IPS DF 4.7 (cell line): ENCODE results near the gene OPRM1.
"Not testable (repeated sequence)": the region's sequence is repeated elsewhere in the genome, so short reads cannot be mapped to it uniquely, and the experiment has no call there.

ENCODE experiments used
- DNase-seq: peaks from one replicate; pipeline ENCODE4 v3.0.0-alpha.2; 2013; ENCODE audit warnings: low spot score; ENCODE audit errors: extremely low read depth

Gene OPRM1

DNA sequence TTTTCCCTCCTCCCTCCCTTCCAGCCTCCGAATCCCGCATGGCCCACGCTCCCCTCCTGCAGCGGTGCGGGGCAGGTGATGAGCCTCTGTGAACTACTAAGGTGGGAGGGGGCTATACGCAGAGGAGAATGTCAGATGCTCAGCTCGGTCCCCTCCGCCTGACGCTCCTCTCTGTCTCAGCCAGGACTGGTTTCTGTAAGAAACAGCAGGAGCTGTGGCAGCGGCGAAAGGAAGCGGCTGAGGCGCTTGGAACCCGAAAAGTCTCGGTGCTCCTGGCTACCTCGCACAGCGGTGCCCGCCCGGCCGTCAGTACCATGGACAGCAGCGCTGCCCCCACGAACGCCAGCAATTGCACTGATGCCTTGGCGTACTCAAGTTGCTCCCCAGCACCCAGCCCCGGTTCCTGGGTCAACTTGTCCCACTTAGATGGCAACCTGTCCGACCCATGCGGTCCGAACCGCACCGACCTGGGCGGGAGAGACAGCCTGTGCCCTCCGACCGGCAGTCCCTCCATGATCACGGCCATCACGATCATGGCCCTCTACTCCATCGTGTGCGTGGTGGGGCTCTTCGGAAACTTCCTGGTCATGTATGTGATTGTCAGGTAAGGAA lies at the start of gene OPRM1:
Gene OPRM1 (plus strand): TSS at position 10 of the 612 bp plus-strand sequence. CDS start 305 bp downstream, at position 315.
- DNase-seq: peak; percentile 68

- DNase-seq: no peak
These were observed 49.1 kb upstream of the OPRM1 start for GRCh38 chr6:153989989-153990388.

DNA sequence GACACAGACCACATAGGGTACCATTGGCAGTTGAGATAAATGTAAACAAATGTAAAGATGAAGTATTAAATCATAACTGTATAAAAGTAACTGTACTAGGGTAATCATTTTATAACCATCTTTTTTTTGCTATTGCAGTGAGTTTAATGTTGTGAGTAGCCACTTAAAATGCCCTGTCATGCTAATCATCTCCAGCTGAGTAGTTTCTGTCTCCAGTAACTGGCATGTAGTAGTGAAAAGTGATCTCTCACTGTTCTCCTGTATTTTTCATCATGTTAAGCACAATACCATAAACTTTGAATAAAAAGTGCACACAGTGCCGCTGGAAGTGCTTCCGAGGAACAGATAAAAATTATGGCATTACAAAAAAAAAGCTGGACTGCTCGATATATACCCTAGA lies 45.0 kb upstream of the OPRM1 start:
- DNase-seq: no peak

GRCh38 chr6:153994811-153995210 lies 44.2 kb upstream of the OPRM1 start:
- DNase-seq: no peak

GRCh38 chr6:153997221-153997620 lies 41.8 kb upstream of the OPRM1 start:
- DNase-seq: no peak

GRCh38 chr6:154001494-154002285 lies 37.4 kb upstream of the OPRM1 start:
- no peak for DNase-seq

GRCh38 chr6:154002894-154003293 lies 36.1 kb upstream of the OPRM1 start:
- DNase-seq: no peak

- DNase-seq: no peak
These were observed 28.7 kb upstream of the OPRM1 start for GRCh38 chr6:154010371-154010770.

- DNase-seq: no peak
These were observed 26.2 kb upstream of the OPRM1 start for GRCh38 chr6:154012852-154013251.

DNA sequence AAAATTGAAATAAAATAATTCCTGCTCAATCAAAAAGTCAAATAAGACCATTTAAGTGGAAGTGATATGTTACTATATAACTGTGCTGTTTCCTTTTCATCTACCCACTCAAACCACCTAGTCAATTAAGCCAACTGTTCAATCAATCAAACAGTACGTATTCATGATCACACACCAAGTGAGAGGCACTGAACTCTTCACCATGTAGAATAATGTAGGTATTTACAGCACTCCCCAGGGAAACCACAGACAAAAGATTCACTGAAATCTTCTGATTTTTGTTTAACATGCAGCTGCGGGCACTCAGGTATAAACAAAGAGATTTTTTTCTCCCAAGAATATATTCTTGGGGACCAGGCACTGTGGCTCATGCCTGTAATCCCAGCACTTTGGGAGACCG lies 21.3 kb upstream of the OPRM1 start:
- DNase-seq: no peak

- DNase-seq: no peak
These were observed 8.4 kb upstream of the OPRM1 start for GRCh38 chr6:154030646-154031045.

- DNase-seq: no peak
These were observed 2.0 kb downstream of the OPRM1 start for GRCh38 chr6:154041001-154041400.

DNA sequence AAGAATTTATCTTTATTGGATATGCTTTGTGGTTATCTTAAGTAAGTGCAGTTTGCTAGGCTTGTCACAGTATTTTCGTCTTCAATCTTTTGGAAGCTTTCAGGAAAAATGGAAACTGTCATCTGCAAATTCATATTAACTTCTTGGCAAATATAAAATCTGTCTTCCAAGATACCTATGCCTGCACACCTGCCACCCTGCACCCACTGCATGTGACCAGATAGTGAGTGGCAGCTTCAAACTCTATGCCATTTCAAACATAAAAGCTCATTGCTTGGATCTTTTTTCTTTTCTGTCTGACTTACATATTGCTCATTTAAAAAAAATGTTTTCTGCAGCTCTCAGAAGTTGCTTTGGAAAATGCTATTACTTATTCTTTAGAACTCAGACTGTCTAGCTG lies 14.1 kb downstream of the OPRM1 start:
- DNase-seq: no peak

- no peak for DNase-seq
These were observed 17.5 kb downstream of the OPRM1 start for GRCh38 chr6:154056536-154056935.

- DNase-seq: no peak
These were observed 18.1 kb downstream of the OPRM1 start for GRCh38 chr6:154057098-154057497.

DNA sequence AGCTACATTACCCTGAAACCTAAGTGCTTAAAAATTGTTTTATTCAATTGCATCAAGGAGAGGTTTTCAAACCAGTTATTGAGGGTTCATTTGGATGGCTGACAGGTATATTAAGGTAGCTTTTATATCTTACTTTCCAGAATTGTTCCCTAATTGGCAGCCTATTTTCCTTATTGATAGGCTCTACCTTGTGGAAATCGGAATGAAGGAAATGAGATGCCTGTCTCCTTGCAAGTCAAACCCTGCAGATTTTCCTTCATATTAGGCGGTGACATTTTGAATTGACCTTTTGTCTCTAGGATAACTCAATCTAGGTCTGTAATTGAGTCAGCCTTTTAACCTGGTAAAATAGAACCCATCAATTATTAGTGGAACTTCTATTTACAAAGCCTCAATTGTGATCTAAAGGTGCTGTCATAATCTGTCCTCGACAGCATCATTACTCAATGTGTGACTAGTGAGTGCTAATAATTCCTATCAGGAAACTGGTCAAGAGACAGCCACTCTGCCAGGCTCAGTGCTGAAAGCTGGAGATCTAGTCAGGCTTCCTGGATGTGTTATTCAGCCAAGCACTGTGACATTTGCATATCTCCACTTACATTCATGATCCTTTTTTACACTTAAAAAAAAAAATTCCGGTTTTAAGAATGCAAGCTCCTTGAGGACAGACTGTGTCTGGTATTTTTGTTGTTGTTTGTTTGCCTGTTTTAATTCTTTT lies 20.1 kb downstream of the OPRM1 start:
- no peak for DNase-seq

- DNase-seq: no peak
These were observed 21.0 kb downstream of the OPRM1 start for GRCh38 chr6:154060076-154060475.

GRCh38 chr6:154070041-154070440 lies 31.0 kb downstream of the OPRM1 start:
- no peak for DNase-seq

DNA sequence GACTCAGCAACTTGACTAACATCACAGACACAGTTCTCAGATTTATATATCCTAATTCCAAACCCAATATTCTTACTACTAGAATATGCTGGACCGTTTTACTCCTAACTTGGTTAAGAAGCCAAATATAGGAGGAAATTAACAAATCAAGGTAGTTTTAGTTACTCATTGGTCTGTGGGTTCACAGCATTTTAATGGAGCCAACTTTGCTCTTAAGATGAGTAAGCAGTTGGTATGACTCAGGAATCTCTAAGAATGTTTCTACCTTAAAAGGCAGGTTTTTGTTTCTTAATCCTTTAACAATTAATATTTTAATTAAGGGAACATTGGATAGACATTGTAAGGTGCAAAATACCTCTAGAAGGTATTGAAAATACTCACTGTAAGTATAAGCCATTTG lies 31.6 kb downstream of the OPRM1 start:
- no peak for DNase-seq

- no peak for DNase-seq
These were observed 32.2 kb downstream of the OPRM1 start for GRCh38 chr6:154071236-154071635.

- no peak for DNase-seq
These were observed 32.7 kb downstream of the OPRM1 start for GRCh38 chr6:154071711-154072110.

- not testable (repeated sequence) for DNase-seq
These were observed 39.6 kb downstream of the OPRM1 start for GRCh38 chr6:154078596-154078995.
